Astrocyte of the spinal cord (primary cell): ENCODE measurements around the gene ABCA13.

Experiments
- DNase-seq: peaks from one replicate; pipeline ENCODE4 v3.0.0; 2011; ENCODE audit warnings: low read depth, low spot score
- H3K4me3 ChIP-seq: 2 replicates; pipeline ENCODE4 v1.5.1; 2011; ENCODE audit warnings: low read depth, mild to moderate bottlenecking, low read length, moderate library complexity
- CTCF ChIP-seq: IDR thresholded peaks from 2 replicates; pipeline ENCODE4 v1.5.1; 2012; ENCODE audit warnings: low read depth, mild to moderate bottlenecking, low read length, inconsistent platforms
- in situ Hi-C: cut with HindIII; loops from 2 replicates; pipeline ENCODE4 v1.10.0; 2017; ENCODE audit warnings: low sequenced_read_pairs

Gene ABCA13

DNA sequence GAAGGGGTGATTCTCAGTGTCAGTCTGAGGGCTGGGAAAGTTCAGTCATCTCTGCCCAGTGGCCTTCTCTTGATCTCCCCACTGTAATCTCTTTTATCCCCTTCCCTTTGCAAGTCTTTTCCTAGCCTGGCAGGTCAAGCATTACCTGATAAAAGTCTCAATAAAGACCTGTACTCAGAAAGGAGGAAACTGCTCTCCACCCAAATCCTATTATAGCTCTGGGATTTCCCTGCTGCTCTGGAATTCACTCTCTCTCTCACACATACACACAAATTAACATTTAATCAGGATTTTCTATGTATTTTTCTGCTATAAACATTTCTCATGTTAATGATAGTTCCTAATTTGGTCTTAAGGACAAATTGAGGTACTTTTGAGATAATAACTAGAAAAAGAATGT, 46.5 kb downstream of the ABCA13 start:
- no peak for DNase-seq
- H3K4me3 ChIP-seq, result no peak overlapping the region
- in situ Hi-C loops, result no loop called here
- TF ChIP-seq CTCF, result no peak

DNA sequence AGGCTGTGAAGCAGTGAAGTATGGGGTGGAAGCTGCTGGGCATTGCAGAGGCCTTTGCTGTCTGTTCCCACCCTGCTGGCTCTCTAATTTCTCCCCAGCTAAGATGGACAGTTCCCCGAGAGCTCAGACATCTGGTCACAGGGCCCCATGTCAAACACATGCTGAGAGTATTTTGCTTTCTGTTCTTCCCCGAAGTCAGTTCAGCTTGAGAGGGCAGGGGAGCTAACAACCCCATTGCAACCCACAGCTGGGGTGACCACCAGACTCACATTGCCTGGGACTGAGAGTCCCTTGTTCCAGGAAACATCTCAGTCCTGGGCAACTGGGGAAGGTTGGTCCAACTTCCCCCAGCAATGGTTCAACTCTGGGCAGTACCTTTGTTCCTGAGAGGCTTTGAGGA, 52.8 kb downstream of the ABCA13 start:
- peak; percentile 13 for DNase-seq
- no peak overlapping the region for H3K4me3 ChIP-seq
- in situ Hi-C loops, result no loop called here
- no peak for TF ChIP-seq CTCF

GRCh38 chr7:48225101-48225500, 53.8 kb downstream of the ABCA13 start:
- no peak for TF ChIP-seq CTCF
- H3K4me3 ChIP-seq, result no peak overlapping the region
- no peak for DNase-seq

GRCh38 chr7:48237354-48237753, 66.1 kb downstream of the ABCA13 start:
- DNase-seq, result no peak
- in situ Hi-C loops, result no loop called here
- no peak for TF ChIP-seq CTCF
- H3K4me3 ChIP-seq, result no peak overlapping the region

More at GRCh38 chr7:48225101-48225500, 53.8 kb downstream of the ABCA13 start:
- in situ Hi-C loops, result no loop called here

DNA sequence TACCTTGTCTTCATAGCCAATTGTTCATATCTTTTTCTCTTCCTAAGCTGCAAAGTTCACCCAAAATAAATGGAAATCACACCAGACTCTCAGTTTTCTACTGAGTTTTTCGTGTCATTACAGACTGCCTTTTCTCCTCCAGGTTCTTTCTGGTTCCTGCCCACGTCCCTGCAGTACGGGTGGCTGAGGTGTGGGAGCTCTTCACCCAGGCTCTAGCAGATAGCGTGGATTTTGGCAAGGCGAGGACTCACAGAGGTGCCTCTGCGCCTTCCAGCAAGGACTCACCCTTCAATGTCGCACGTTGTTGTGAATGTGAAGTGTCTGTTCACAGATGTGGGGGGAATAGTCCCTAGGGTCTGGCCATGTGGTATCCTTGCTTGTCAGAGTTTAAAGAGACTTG, 71.6 kb downstream of the ABCA13 start:
- no peak for DNase-seq
- TF ChIP-seq CTCF, result no peak
- H3K4me3 ChIP-seq, result no peak overlapping the region
- in situ Hi-C loops, result no loop called here

DNA sequence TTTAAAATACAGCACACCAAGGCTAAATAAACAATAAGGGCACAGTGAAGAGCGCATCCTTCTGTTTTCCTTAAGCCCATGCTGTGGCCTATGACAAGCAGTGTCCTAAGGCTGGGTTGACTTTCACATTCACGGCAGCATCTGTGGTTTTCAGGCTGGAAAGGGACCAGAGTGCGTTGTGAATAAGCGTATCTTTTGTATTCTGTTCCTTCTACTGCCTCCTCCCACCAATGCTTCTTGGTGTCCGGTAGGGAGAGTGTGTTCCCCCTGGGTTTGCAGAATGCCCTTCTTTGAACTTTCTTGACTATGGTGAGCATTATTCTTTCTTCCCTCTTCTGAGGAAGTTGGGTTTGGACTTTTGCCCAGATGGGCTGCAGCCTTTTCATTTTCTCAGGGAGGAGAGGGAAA, 73.6 kb downstream of the ABCA13 start:
- peak; percentile 93 for DNase-seq
- TF ChIP-seq CTCF, result peak; percentile 22
- in situ Hi-C loops, result no loop called here
- H3K4me3 ChIP-seq, result no peak overlapping the region
